Tibial artery (tissue), 4 donors: ENCODE data around the gene SLC35F1.

ENCODE experiments used
- DNase-seq, 2 donors: peaks; one replicate each; pipeline ENCODE4 v3.0.0-alpha.2; 2019
- H3K27ac ChIP-seq, 2 donors: fragments of 200-600 bp; sonication (generic) in 1 of 2; 1 replicate in 1 of 2; 2 replicates in 1 of 2; pipeline ENCODE4 v1.5.1; 2018 to 2019; ENCODE audit warnings: mild to moderate bottlenecking in 1 of 2
- H3K27me3 ChIP-seq, 2 donors: fragments of 200-600 bp; sonication (generic) in 1 of 2; one replicate each; pipeline versions ENCODE4 v1.5.1 to v1.6.0; 2016 to 2019
- H3K36me3 ChIP-seq, 3 donors: fragments of 200-600 bp; sonication (generic) in 2 of 3; one replicate each; pipeline ENCODE4 v1.5.1; 2016 to 2019; ENCODE audit warnings: mild to moderate bottlenecking in 2 of 3
- H3K4me1 ChIP-seq, 4 donors: fragments of 200-600 bp; sonication (generic) in 2 of 4; 1 replicate in 3 of 4; 2 replicates in 1 of 4; pipeline ENCODE4 v1.5.1; 2016 to 2019
- H3K4me3 ChIP-seq, 2 donors: fragments of 200-600 bp; sonication (generic) in 1 of 2; 1 replicate in 1 of 2; 2 replicates in 1 of 2; pipeline ENCODE4 v1.5.1; 2018 to 2019; ENCODE audit warnings: mild to moderate bottlenecking in 2 of 2
- H3K9me3 ChIP-seq, 3 donors: fragments of 200-600 bp; sonication (generic) in 1 of 3; one replicate each; pipeline ENCODE4 v1.5.1; 2016 to 2019
- intact Hi-C: fragments of 100-400 bp; cut with DNase I; formaldehyde crosslinking; loops from one replicate; pipeline ENCODE4 v1.15.0; 2023; ENCODE audit warnings: low total_unique reads
- TF ChIP-seq, protein P1 (sequence below), 2 experiments: fragments of 200-600 bp in 1 of 2; fragments of 450-650 bp in 1 of 2; IDR thresholded peaks; one replicate each; pipeline ENCODE4 v1.5.1; 2017 to 2019; ENCODE audit warnings: antibody characterized with exemption in 2 of 2, mild to moderate bottlenecking in 1 of 2, moderate library complexity in 1 of 2

SLC35F1 gene

GRCh38 chr6:118198746-118199145, 291.7 kb downstream of the SLC35F1 start:
- no peaks in the 10 kb centered on the region for H3K9me3 ChIP-seq
- H3K4me3 ChIP-seq: no peak overlapping the region
- DNase-seq: no peak
- no peak overlapping the region for H3K27ac ChIP-seq
- TF ChIP-seq, protein P1, sequence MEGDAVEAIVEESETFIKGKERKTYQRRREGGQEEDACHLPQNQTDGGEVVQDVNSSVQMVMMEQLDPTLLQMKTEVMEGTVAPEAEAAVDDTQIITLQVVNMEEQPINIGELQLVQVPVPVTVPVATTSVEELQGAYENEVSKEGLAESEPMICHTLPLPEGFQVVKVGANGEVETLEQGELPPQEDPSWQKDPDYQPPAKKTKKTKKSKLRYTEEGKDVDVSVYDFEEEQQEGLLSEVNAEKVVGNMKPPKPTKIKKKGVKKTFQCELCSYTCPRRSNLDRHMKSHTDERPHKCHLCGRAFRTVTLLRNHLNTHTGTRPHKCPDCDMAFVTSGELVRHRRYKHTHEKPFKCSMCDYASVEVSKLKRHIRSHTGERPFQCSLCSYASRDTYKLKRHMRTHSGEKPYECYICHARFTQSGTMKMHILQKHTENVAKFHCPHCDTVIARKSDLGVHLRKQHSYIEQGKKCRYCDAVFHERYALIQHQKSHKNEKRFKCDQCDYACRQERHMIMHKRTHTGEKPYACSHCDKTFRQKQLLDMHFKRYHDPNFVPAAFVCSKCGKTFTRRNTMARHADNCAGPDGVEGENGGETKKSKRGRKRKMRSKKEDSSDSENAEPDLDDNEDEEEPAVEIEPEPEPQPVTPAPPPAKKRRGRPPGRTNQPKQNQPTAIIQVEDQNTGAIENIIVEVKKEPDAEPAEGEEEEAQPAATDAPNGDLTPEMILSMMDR (IDR thresholded peaks at IDR 0.05): no peak
- H3K27me3 ChIP-seq: no peaks in the 10 kb centered on the region
- H3K4me1 ChIP-seq: no peaks in the 10 kb centered on the region
- H3K36me3 ChIP-seq: no peaks in the 10 kb centered on the region
- intact Hi-C loops: no loop called here

DNA sequence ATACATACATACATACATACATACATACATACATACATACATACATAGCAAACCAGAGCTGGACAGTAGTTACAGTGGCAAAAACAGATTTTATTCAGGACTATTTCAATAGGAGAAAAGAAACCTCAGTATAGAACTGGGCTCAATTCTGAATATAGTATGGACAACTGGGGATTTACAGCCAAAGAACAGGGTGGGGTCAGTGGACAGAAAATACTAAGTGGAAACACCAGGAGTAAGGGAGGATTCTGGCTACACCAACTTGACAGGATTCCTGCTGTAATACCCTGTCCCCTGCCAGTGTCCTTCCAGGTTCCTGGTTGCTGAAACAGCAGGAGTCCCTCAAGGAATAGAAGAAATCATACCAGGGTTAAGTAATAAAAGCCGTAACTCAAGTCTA, 293.1 kb downstream of the SLC35F1 start:
- H3K27ac ChIP-seq: no peak overlapping the region
- no peaks in the 10 kb centered on the region for H3K27me3 ChIP-seq
- no peaks in the 10 kb centered on the region for H3K36me3 ChIP-seq
- DNase-seq: no peak
- intact Hi-C loops: no loop called here
- H3K4me1 ChIP-seq: no peaks in the 10 kb centered on the region
- TF ChIP-seq, protein P1 (IDR thresholded peaks at IDR 0.05): no peak
- H3K4me3 ChIP-seq: no peak overlapping the region
- no peaks in the 10 kb centered on the region for H3K9me3 ChIP-seq

DNA sequence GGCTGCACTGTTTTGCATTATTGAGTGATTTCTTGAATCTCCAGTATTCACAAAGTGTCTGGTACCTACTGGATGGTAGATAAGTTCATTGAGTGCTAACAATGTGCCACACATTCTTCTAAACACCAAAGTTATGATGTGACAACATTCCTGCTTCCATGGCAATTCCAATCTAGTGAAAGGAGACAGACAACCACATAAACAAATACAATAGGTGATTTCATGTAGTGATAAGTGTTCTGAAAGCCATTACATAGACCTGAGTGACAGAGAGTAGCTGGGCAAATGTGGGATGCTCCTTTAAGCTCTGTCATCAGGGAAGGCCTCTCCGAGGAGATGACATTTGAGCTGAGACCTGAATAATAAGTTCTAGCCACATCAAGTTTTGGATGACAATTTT, 295.5 kb downstream of the SLC35F1 start:
- H3K27ac ChIP-seq: no peak overlapping the region
- intact Hi-C loops: no loop called here

DNA sequence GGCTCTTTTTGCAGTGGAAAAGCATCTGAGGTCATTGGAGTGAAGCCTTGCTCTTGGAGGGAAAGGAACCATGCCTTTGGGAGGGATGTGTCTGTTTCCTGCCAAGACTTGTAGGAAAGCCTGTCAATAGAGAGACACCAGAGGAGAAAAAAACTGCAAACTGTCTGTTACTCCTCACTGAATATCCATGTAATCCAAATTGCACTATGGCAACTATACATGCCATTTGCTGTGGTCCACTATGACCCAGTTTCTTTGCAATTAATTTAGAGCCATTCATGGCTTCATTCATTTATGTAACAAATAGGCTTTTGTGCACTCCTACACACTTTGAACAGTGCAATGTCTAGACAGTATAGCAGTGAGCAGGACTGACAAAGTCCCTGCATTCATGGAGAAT, 296.5 kb downstream of the SLC35F1 start:
- Histone ChIP-seq H3K4me1 (no peaks in the 10 kb centered on the region), H3K27ac (no peak overlapping the region), H3K9me3 (no peaks in the 10 kb centered on the region), H3K36me3 (no peaks in the 10 kb centered on the region), H3K4me3 (no peak overlapping the region), H3K27me3 (no peaks in the 10 kb centered on the region)
- DNase-seq: no peak
- TF ChIP-seq, protein P1 (IDR thresholded peaks at IDR 0.05): no peak
- intact Hi-C loops: no loop called here

More for the DNA sequence above, 295.5 kb downstream of the SLC35F1 start:
- H3K9me3 ChIP-seq: no peaks in the 10 kb centered on the region
- DNase-seq: no peak
- H3K27me3 ChIP-seq: no peaks in the 10 kb centered on the region
- no peaks in the 10 kb centered on the region for H3K36me3 ChIP-seq
- no peak overlapping the region for H3K4me3 ChIP-seq
- no peaks in the 10 kb centered on the region for H3K4me1 ChIP-seq
- TF ChIP-seq, protein P1 (IDR thresholded peaks at IDR 0.05): no peak

GRCh38 chr6:118206221-118206620, 299.2 kb downstream of the SLC35F1 start:
- Histone ChIP-seq H3K9me3 (no peaks in the 10 kb centered on the region), H3K4me1 (no peaks in the 10 kb centered on the region), H3K4me3 (no peak overlapping the region), H3K36me3 (no peaks in the 10 kb centered on the region), H3K27ac (no peak overlapping the region), H3K27me3 (no peaks in the 10 kb centered on the region)
- intact Hi-C loops: no loop called here
- DNase-seq: no peak
- TF ChIP-seq, protein P1 (IDR thresholded peaks at IDR 0.05): no peak

DNA sequence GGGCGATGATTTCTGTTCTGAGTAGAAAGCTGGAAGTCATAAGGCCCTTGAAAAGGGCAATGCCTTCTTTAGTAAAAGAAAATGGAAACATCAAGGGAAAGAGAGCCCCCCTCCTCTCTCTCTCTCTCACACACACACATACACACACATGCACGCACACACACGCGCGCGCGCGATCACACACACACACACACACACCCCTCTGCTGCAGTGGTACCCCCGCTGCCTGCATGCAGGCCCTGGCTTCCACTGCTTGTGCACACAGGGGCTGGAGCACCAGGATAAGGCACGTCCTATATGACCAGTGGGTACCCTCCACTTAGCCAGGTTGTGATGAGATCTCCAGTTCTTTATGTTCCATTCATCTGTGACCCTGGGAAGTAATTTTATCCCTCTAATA, 300.9 kb downstream of the SLC35F1 start:
- no peaks in the 10 kb centered on the region for H3K27me3 ChIP-seq
- H3K4me3 ChIP-seq: no peak overlapping the region
- no peaks in the 10 kb centered on the region for H3K4me1 ChIP-seq
- H3K9me3 ChIP-seq: no peaks in the 10 kb centered on the region
- intact Hi-C loops: no loop called here
- no peak for DNase-seq
- H3K27ac ChIP-seq: no peak overlapping the region
- TF ChIP-seq, protein P1 (IDR thresholded peaks at IDR 0.05): no peak
- no peaks in the 10 kb centered on the region for H3K36me3 ChIP-seq
